Measurements from ENCODE around the gene NKTR. TPM values are rescaled to one million over a fixed set of nuclear protein-coding genes. Genes with fewer than 3 reads are reported as not detected.
A peak's percentile ranks its signal among the peaks of the same experiment; 100 is the strongest.
"Not testable (repeated sequence)": the region's sequence is repeated elsewhere in the genome, so short reads cannot be mapped to it uniquely, and the experiment has no call there.

NKTR gene
- total RNA-seq, result 80.3 and 98.4 TPM in 2 replicates

DNA sequence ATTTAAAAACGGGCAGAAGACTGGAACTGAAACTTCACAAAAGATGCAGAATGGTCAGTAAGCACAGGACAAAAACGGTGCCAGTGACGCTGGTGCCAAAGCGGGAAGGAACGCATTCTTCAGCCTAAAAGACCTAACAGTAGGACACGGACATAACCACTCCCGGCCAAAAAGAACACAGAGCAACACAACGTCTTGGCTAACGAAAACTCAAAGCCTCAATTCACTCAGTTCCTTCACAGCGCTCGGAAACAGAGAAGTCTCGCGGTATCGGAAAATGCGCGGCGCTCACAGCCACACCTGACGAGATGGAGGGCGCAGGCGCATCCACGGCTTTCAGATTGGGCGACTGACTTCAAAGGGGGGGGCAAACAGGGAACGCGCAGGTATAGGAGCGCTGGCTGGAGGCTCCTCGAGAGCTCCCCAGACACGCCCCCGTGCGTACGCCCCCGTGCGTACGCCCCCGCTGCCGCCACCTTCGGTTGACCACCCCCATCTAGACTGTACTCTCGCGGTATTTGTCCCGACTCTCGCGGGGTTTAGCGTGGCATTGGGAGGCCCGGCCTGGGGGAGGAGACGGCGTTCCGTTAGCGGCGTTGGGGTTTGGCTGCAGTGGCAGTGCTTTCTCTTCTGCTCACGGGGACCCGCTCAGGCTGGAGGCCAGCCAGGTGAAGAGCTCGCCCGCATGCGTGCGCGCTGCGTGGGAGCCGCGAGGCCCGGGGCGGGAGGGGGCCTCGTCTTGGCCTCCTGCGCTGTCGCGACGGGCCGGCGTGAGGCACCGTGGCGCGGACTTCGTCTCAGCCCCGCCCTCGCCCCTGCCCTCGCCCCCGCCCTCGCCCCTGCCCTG lies at the start of gene NKTR:
TSS of gene NKTR (plus strand) at position 576 of the 847 bp plus-strand sequence. CDS start 321 bp downstream, outside the sequence.
- Histone ChIP-seq H3K4me3 (ENCODE audit: insufficient read depth, low read length) (peak within 1 kb of the TSS; percentile 74), H2AFZ (ENCODE audit: low read length) (peak within 1 kb of the TSS; percentile 95), H3K4me1 (ENCODE audit: insufficient read depth, low read length) (peaks cover 10% of the 10 kb centered on the region), H3K27ac (ENCODE audit: low read depth, low read length) (peak within 1 kb of the TSS; percentile 72), H3K27me3 (ENCODE audit: insufficient read depth, low read length) (no peaks in the 10 kb centered on the region), H3K79me2 (ENCODE audit: insufficient read depth, low read length) (peaks cover 59% of the 10 kb centered on the region), H3K4me2 (ENCODE audit: insufficient read depth, low read length) (peak within 1 kb of the TSS; percentile 86), H3K36me3 (ENCODE audit: insufficient read depth, low read length) (no peaks in the 10 kb centered on the region), H3K9me3 (ENCODE audit: low read depth, low read length) (no peaks in the 10 kb centered on the region), H4K20me1 (ENCODE audit: insufficient read depth, low read length) (peaks cover 24% of the 10 kb centered on the region)
- peak; percentile 92 for DNase-seq (ENCODE audit: insufficient read length, low spot score, missing footprints)
- no peak for TF ChIP-seq CTCF (IDR thresholded peaks at IDR 0.05; ENCODE audit: extremely low read depth, low read depth, low read length)

GRCh38 chr3:42552830-42553229 lies 47.7 kb upstream of the NKTR start:
- TF ChIP-seq CTCF (IDR thresholded peaks at IDR 0.05; ENCODE audit: extremely low read depth, low read depth, low read length), result no peak
- H4K20me1 ChIP-seq (ENCODE audit: insufficient read depth, low read length), result no peaks in the 10 kb centered on the region
- no peak overlapping the region for H3K27ac ChIP-seq (ENCODE audit: low read depth, low read length)
- H3K4me2 ChIP-seq (ENCODE audit: insufficient read depth, low read length), result no peak overlapping the region
- no peaks in the 10 kb centered on the region for H3K27me3 ChIP-seq (ENCODE audit: insufficient read depth, low read length)
- H3K36me3 ChIP-seq (ENCODE audit: insufficient read depth, low read length), result peaks cover 44% of the 10 kb centered on the region
- H3K9me3 ChIP-seq (ENCODE audit: low read depth, low read length), result no peaks in the 10 kb centered on the region
- DNase-seq (ENCODE audit: insufficient read length, low spot score, missing footprints), result no peak
- no peaks in the 10 kb centered on the region for H3K79me2 ChIP-seq (ENCODE audit: insufficient read depth, low read length)
- no peaks in the 10 kb centered on the region for H3K4me1 ChIP-seq (ENCODE audit: insufficient read depth, low read length)
- H3K4me3 ChIP-seq (ENCODE audit: insufficient read depth, low read length), result no peak overlapping the region
- no peak overlapping the region for H2AFZ ChIP-seq (ENCODE audit: low read length)

- TF ChIP-seq CTCF (IDR thresholded peaks at IDR 0.05; ENCODE audit: extremely low read depth, low read depth, low read length), result no peak
Measured at GRCh38 chr3:42556089-42556632, 44.3 kb upstream of the NKTR start.

GRCh38 chr3:42556817-42557216 lies 43.7 kb upstream of the NKTR start:
- not testable (repeated sequence) for H4K20me1 ChIP-seq (ENCODE audit: insufficient read depth, low read length); DNase-seq (ENCODE audit: insufficient read length, low spot score, missing footprints); H3K4me3 ChIP-seq (ENCODE audit: insufficient read depth, low read length); H2AFZ ChIP-seq (ENCODE audit: low read length); H3K4me1 ChIP-seq (ENCODE audit: insufficient read depth, low read length); H3K27ac ChIP-seq (ENCODE audit: low read depth, low read length); H3K4me2 ChIP-seq (ENCODE audit: insufficient read depth, low read length); H3K79me2 ChIP-seq (ENCODE audit: insufficient read depth, low read length); H3K27me3 ChIP-seq (ENCODE audit: insufficient read depth, low read length); H3K9me3 ChIP-seq (ENCODE audit: low read depth, low read length)
- peaks cover 44% of the 10 kb centered on the region for H3K36me3 ChIP-seq (ENCODE audit: insufficient read depth, low read length)

More at GRCh38 chr3:42556089-42556632, 44.3 kb upstream of the NKTR start:
- no peak overlapping the region for H3K4me3 ChIP-seq (ENCODE audit: insufficient read depth, low read length)
- no peaks in the 10 kb centered on the region for H3K27me3 ChIP-seq (ENCODE audit: insufficient read depth, low read length)
- no peaks in the 10 kb centered on the region for H4K20me1 ChIP-seq (ENCODE audit: insufficient read depth, low read length)
- H3K9me3 ChIP-seq (ENCODE audit: low read depth, low read length), result no peaks in the 10 kb centered on the region
- no peak for DNase-seq (ENCODE audit: insufficient read length, low spot score, missing footprints)
- H3K4me2 ChIP-seq (ENCODE audit: insufficient read depth, low read length), result no peak overlapping the region
- H2AFZ ChIP-seq (ENCODE audit: low read length), result no peak overlapping the region
- no peak overlapping the region for H3K27ac ChIP-seq (ENCODE audit: low read depth, low read length)
- peaks cover 47% of the 10 kb centered on the region for H3K36me3 ChIP-seq (ENCODE audit: insufficient read depth, low read length)
- H3K4me1 ChIP-seq (ENCODE audit: insufficient read depth, low read length), result no peaks in the 10 kb centered on the region
- no peaks in the 10 kb centered on the region for H3K79me2 ChIP-seq (ENCODE audit: insufficient read depth, low read length)
